WTC11 (cell line): ENCODE data around the gene AGR2.

Source experiments
- ARID4B ChIP-seq: sonication (generic); formaldehyde crosslinking; IDR thresholded peaks from 2 replicates; pipeline ENCODE4 v1.8.0; 2023; ENCODE audit warnings: missing genetic modification reagents, mild to moderate bottlenecking, borderline replicate concordance
- NR2C2 ChIP-seq: sonication (generic); formaldehyde crosslinking; IDR thresholded peaks from 2 replicates; pipeline ENCODE4 v1.8.0; 2022; ENCODE audit warnings: mild to moderate bottlenecking, missing genetic modification reagents
- TEAD4 ChIP-seq: sonication (generic); formaldehyde crosslinking; IDR thresholded peaks from 2 replicates; pipeline ENCODE4 v1.8.0; 2022; ENCODE audit warnings: mild to moderate bottlenecking, missing genetic modification reagents
- ZNF121 ChIP-seq: sonication (generic); formaldehyde crosslinking; IDR thresholded peaks from 2 replicates; pipeline ENCODE4 v1.8.0; 2023; ENCODE audit warnings: missing genetic modification reagents
- TF ChIP-seq, protein P1 (sequence below): fragments of 200-600 bp; IDR thresholded peaks from 2 replicates; pipeline ENCODE4 v1.8.0; 2022; ENCODE audit warnings: antibody characterized with exemption
- TF ChIP-seq, protein P2 (sequence below): sonication (generic); formaldehyde crosslinking; IDR thresholded peaks from 2 replicates; pipeline ENCODE4 v1.8.1; 2022; ENCODE audit warnings: low read depth, missing genetic modification reagents, borderline replicate concordance

GRCh38 chr7:16765436-16765859, 39.4 kb downstream of the AGR2 start:
- TF ChIP-seq, protein P1, sequence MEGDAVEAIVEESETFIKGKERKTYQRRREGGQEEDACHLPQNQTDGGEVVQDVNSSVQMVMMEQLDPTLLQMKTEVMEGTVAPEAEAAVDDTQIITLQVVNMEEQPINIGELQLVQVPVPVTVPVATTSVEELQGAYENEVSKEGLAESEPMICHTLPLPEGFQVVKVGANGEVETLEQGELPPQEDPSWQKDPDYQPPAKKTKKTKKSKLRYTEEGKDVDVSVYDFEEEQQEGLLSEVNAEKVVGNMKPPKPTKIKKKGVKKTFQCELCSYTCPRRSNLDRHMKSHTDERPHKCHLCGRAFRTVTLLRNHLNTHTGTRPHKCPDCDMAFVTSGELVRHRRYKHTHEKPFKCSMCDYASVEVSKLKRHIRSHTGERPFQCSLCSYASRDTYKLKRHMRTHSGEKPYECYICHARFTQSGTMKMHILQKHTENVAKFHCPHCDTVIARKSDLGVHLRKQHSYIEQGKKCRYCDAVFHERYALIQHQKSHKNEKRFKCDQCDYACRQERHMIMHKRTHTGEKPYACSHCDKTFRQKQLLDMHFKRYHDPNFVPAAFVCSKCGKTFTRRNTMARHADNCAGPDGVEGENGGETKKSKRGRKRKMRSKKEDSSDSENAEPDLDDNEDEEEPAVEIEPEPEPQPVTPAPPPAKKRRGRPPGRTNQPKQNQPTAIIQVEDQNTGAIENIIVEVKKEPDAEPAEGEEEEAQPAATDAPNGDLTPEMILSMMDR: no peak
- TF ChIP-seq NR2C2 (CRISPR knock-in tag) (no peak), ARID4B (no peak), TEAD4 (no peak), ZNF121 (CRISPR knock-in tag) (no peak)
- TF ChIP-seq, protein P2, sequence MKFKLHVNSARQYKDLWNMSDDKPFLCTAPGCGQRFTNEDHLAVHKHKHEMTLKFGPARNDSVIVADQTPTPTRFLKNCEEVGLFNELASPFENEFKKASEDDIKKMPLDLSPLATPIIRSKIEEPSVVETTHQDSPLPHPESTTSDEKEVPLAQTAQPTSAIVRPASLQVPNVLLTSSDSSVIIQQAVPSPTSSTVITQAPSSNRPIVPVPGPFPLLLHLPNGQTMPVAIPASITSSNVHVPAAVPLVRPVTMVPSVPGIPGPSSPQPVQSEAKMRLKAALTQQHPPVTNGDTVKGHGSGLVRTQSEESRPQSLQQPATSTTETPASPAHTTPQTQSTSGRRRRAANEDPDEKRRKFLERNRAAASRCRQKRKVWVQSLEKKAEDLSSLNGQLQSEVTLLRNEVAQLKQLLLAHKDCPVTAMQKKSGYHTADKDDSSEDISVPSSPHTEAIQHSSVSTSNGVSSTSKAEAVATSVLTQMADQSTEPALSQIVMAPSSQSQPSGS: no peak
